B cell (primary cell): ENCODE results near the gene ADAMTSL1. TPM values are rescaled to one million over a fixed set of nuclear protein-coding genes. Genes with fewer than 3 reads are reported as not detected.

ENCODE experiments used
- ATAC-seq: fragments of 200-7000 bp; cut with Tn5 transposase; one replicate; pipeline ENCODE4 v1.10.0; 2021; ENCODE audit warnings: low read depth, mild to moderate bottlenecking, moderate number of reproducible peaks, moderate library complexity
- CTCF ChIA-PET: fragments of 350-600 bp; sonication (Branson Sonifier 250); formaldehyde crosslinking; loops from one replicate; lab custom pipeline; 2021; ENCODE audit warnings: antibody characterized with exemption, inconsistent platforms; lab: Charles Lee
- POLR2A ChIA-PET: fragments of 350-600 bp; sonication (Branson Sonifier 250); formaldehyde crosslinking; loops from one replicate; lab custom pipeline; 2021; ENCODE audit warnings: antibody characterized with exemption; lab: Charles Lee
- DNase-seq: peaks from one replicate; pipeline ENCODE4 v3.0.0; 2013
- H2AFZ ChIP-seq: 2 replicates; pipeline ENCODE4 v1.6.1; 2012; ENCODE audit warnings: mild to moderate bottlenecking, low read depth, low read length; ENCODE audit not compliant: insufficient read depth, poor library complexity, severe bottlenecking
- H3K27ac ChIP-seq, 2 donors: 1 replicate in 1 of 2; 2 replicates in 1 of 2; pipeline ENCODE4 v1.5.1; 2012 to 2013; ENCODE audit warnings: low read length in 2 of 2, mild to moderate bottlenecking in 2 of 2, moderate library complexity in 1 of 2
- H3K27me3 ChIP-seq, 4 experiments: fragments of 200-600 bp in 1 of 4; sonication (generic) in 1 of 4; replicated peaks in 1 of 4; 1 replicate in 2 of 4; 2 replicates in 2 of 4; pipeline versions ENCODE4 v1.6.1 to v1.7.0; 2013 to 2016; ENCODE audit warnings: low read length in 3 of 4, mild to moderate bottlenecking in 2 of 4, mixed read lengths in 1 of 4, moderate library complexity in 1 of 4; ENCODE audit not compliant: insufficient read depth in 4 of 4, control insufficient read depth in 3 of 4; ENCODE audit errors: control extremely low read depth in 1 of 4
- H3K36me3 ChIP-seq, 2 experiments: replicated peaks in 1 of 2; 1 replicate in 1 of 2; 2 replicates in 1 of 2; pipeline versions ENCODE4 v1.6.1 to v1.7.1; 2013; ENCODE audit warnings: low read length in 1 of 2; ENCODE audit not compliant: insufficient read depth in 2 of 2, control insufficient read depth in 1 of 2; ENCODE audit errors: control extremely low read depth in 1 of 2, extremely low read depth in 1 of 2
- H3K4me1 ChIP-seq, 2 donors: fragments of 200-600 bp in 1 of 2; sonication (generic) in 1 of 2; 1 replicate in 1 of 2; 2 replicates in 1 of 2; pipeline versions ENCODE4 v1.5.1 to v1.6.1; 2013 to 2017; ENCODE audit warnings: low read length in 2 of 2; ENCODE audit not compliant: control insufficient read depth in 2 of 2, insufficient read depth in 2 of 2
- H3K4me2 ChIP-seq: replicated peaks from 2 replicates; pipeline ENCODE3; 2012; ENCODE audit warnings: mild to moderate bottlenecking, low read depth, low read length; ENCODE audit not compliant: poor library complexity, severe bottlenecking
- H3K4me3 ChIP-seq, 5 experiments: fragments of 200-600 bp in 1 of 5; sonication (generic) in 1 of 5; 1 replicate in 3 of 5; 2 replicates in 2 of 5; pipeline versions ENCODE4 v1.5.1 to v1.7.0; 2011 to 2016; ENCODE audit warnings: low read length in 4 of 5, mild to moderate bottlenecking in 4 of 5, low read depth in 2 of 5, control low read depth in 1 of 5, moderate library complexity in 1 of 5; ENCODE audit not compliant: insufficient read depth in 1 of 5; ENCODE audit errors: control extremely low read depth in 1 of 5, extremely low read depth in 1 of 5
- H3K79me2 ChIP-seq: fragments of 200-600 bp; sonication (generic); one replicate; pipeline ENCODE4 v1.6.0; 2016; ENCODE audit warnings: low read length; ENCODE audit not compliant: control insufficient read depth, insufficient read depth
- H3K9ac ChIP-seq: fragments of 200-600 bp; sonication (generic); 2 replicates; pipeline ENCODE4 v1.6.1; 2017; ENCODE audit warnings: mild to moderate bottlenecking, low read length, moderate library complexity
- H3K9me3 ChIP-seq, 3 donors: one replicate each; pipeline versions ENCODE4 v1.6.1 to v1.7.1; 2013; ENCODE audit warnings: low read length in 2 of 3; ENCODE audit not compliant: control insufficient read depth in 2 of 3, insufficient read depth in 1 of 3; ENCODE audit errors: control extremely low read depth in 1 of 3
- H4K20me1 ChIP-seq: 2 replicates; pipeline ENCODE4 v1.6.0; 2012; ENCODE audit warnings: mild to moderate bottlenecking, low read length; ENCODE audit not compliant: insufficient read depth, control insufficient read depth, poor library complexity, severe bottlenecking
- H3K27ac Mint-ChIP-seq: one replicate; pipeline ENCODE4 v1.8.0; 2021; ENCODE audit warnings: mixed read lengths
- H3K27me3 Mint-ChIP-seq: one replicate; pipeline ENCODE4 v1.8.0; 2021; ENCODE audit warnings: mixed read lengths
- H3K4me1 Mint-ChIP-seq: one replicate; pipeline ENCODE4 v1.8.0; 2021; ENCODE audit warnings: mixed read lengths
- H3K4me3 Mint-ChIP-seq: one replicate; pipeline ENCODE4 v1.8.0; 2021; ENCODE audit warnings: mixed read lengths
- H3K9me3 Mint-ChIP-seq: one replicate; pipeline ENCODE4 v1.8.0; 2022; ENCODE audit warnings: mixed read lengths; ENCODE audit not compliant: insufficient read depth
- EZH2 ChIP-seq: IDR thresholded peaks from 2 replicates; pipeline ENCODE4 v1.6.1; 2012; ENCODE audit warnings: borderline replicate concordance, low read depth, mild to moderate bottlenecking, moderate library complexity, low read length; ENCODE audit not compliant: insufficient read depth, poor library complexity, severe bottlenecking
- WGBS: methylation state at CpG from one replicate; pipeline ENCODE4 v1.1.5; 2013; ENCODE audit warnings: missing lambda C conversion rate; ENCODE audit not compliant: insufficient coverage; 5-methylcytosine and 5-hydroxymethylcytosine counted together
- intact Hi-C: fragments of 100-400 bp; cut with micrococcal nuclease; formaldehyde crosslinking; loops from one replicate; pipeline ENCODE4 v1.10.0; 2022
- polyA plus RNA-seq: library from polyadenylated mRNA; depleted of rRNA; stranded (reverse); fragments of >200 nt; gene quantifications from 2 replicates; pipeline ENCODE4 v1.2.3, GENCODE V29; 2012
- total RNA-seq, 2 donors: library from RNA; stranded (reverse); fragments of 120-200 nt in 1 of 2; gene quantifications; 1 replicate in 1 of 2; 2 replicates in 1 of 2; pipeline versions ENCODE4 v1.2.3 to v1.2.4, GENCODE V29; 2013 to 2022
- TF ChIP-seq, protein P1 (sequence below): fragments of 200-600 bp; IDR thresholded peaks from one replicate; pipeline ENCODE4 v1.8.0; 2022; ENCODE audit warnings: antibody characterized with exemption, mild to moderate bottlenecking

Gene ADAMTSL1
- total and polyA plus RNA-seq, 2 donors (not counting 1 experiment from before 2014, with no cell fraction given), result not detected

GRCh38 chr9:18718393-18718792, 244.4 kb downstream of the ADAMTSL1 start:
- ATAC-seq, result no peak
- no peak for DNase-seq
- intact Hi-C loops, result no loop called here
- Histone ChIP-seq H3K27me3 (no peaks in the 10 kb centered on the region), H3K27ac (no peak overlapping the region), H3K79me2 (no peaks in the 10 kb centered on the region), H3K4me3 (no peak overlapping the region), H3K9me3 (no peaks in the 10 kb centered on the region), H3K36me3 (no peaks in the 10 kb centered on the region), H3K4me1 (no peaks in the 10 kb centered on the region), H3K9ac (no peak overlapping the region), H4K20me1 (no peaks in the 10 kb centered on the region), H2AFZ (no peak overlapping the region), H3K4me2 (no peak overlapping the region)
- ChIA-PET CTCF (no interaction called here), POLR2A (no interaction called here)
- no peak overlapping the region for H3K27ac Mint-ChIP-seq
- WGBS, result 88% methylated on average over 12 of the region's 12 CpGs
- no peaks in the 10 kb centered on the region for H3K4me1 Mint-ChIP-seq
- no peak overlapping the region for H3K4me3 Mint-ChIP-seq
- no peaks in the 10 kb centered on the region for H3K9me3 Mint-ChIP-seq
- TF ChIP-seq, protein P1, sequence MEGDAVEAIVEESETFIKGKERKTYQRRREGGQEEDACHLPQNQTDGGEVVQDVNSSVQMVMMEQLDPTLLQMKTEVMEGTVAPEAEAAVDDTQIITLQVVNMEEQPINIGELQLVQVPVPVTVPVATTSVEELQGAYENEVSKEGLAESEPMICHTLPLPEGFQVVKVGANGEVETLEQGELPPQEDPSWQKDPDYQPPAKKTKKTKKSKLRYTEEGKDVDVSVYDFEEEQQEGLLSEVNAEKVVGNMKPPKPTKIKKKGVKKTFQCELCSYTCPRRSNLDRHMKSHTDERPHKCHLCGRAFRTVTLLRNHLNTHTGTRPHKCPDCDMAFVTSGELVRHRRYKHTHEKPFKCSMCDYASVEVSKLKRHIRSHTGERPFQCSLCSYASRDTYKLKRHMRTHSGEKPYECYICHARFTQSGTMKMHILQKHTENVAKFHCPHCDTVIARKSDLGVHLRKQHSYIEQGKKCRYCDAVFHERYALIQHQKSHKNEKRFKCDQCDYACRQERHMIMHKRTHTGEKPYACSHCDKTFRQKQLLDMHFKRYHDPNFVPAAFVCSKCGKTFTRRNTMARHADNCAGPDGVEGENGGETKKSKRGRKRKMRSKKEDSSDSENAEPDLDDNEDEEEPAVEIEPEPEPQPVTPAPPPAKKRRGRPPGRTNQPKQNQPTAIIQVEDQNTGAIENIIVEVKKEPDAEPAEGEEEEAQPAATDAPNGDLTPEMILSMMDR, result no peak
- TF ChIP-seq EZH2, result no peak
- no peaks in the 10 kb centered on the region for H3K27me3 Mint-ChIP-seq

- no peak overlapping the region for H3K4me2 ChIP-seq
- H3K36me3 ChIP-seq, result no peaks in the 10 kb centered on the region
- no peaks in the 10 kb centered on the region for H4K20me1 ChIP-seq
- no peak overlapping the region for H3K27ac ChIP-seq
- no peaks in the 10 kb centered on the region for H3K9me3 ChIP-seq
- no CpG with 5 or more reads among the region's 1 CpG for WGBS
- intact Hi-C loops, result no loop called here
- TF ChIP-seq, protein P1, result no peak
- TF ChIP-seq EZH2, result no peak
- no peaks in the 10 kb centered on the region for H3K9me3 Mint-ChIP-seq
- no peak overlapping the region for H3K4me3 Mint-ChIP-seq
- DNase-seq, result no peak
- no peak overlapping the region for H3K9ac ChIP-seq
- no peaks in the 10 kb centered on the region for H3K27me3 ChIP-seq
- H3K4me3 ChIP-seq, result no peak overlapping the region
- H2AFZ ChIP-seq, result no peak overlapping the region
- H3K4me1 ChIP-seq, result no peaks in the 10 kb centered on the region
- H3K79me2 ChIP-seq, result no peaks in the 10 kb centered on the region
- H3K4me1 Mint-ChIP-seq, result no peaks in the 10 kb centered on the region
- POLR2A ChIA-PET, result no interaction called here
- H3K27me3 Mint-ChIP-seq, result no peaks in the 10 kb centered on the region
- no peak overlapping the region for H3K27ac Mint-ChIP-seq
- no peak for ATAC-seq
- CTCF ChIA-PET, result no interaction called here
These were observed 245.0 kb downstream of the ADAMTSL1 start for GRCh38 chr9:18718932-18719331.
